Measurements from ENCODE around the gene LAPTM4A. TPM values are rescaled to one million over a fixed set of nuclear protein-coding genes. Genes with fewer than 3 reads are reported as not detected.

Gene LAPTM4A
- total RNA-seq, 2 experiments from 2014 or later = 22.5 to 41.9 TPM

DNA sequence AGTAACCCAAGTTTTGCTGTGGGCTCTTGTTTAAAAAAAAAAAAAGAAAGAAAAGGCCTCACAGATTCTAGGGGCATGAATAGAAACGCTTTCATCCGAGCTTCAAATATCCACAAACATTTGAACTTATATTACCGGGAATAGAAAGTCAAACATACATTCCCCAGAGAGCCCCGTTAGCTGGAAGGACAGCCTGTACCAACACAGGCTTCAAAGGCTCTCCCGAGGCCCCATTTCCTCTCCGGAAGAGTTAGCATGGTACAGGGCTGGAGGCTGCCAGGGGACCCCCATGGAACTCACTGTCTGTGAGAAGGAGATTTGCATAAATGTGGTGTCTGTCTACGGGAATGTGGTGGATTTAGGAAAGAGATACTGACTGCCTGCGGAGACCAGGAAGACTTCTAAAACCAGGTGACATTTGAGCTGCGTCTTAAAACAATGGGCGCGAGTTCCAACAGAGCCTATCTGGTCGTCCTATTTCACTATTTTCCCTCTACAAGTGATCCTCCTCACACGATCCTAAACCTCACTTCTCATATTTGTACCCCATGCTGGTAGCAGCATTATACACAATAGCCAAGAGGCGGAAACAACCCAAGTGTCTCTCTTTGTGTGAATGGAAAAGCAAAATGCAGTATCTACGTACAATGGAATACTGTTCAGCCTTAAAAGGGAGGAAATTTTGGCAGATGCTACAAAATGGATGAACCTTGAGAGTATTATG is 38.1 kb downstream of the LAPTM4A start:
- DNase-seq = no peak
- ChIA-PET CTCF (interaction anchor here (0.6 to 3.3 kb wide), 5 partner anchors 24 to 96 kb away, joined by 3 to 25 read pairs (median 5); partner anchors contain the start of gene WDR35), POLR2A (no interaction called here)
- Mint-ChIP-seq H3K27me3 (peaks cover 32% of the 10 kb centered on the region), H3K4me3 (peak overlapping the region; percentile 54), H3K27ac (no peak overlapping the region), H3K36me3 (ENCODE audit: low read depth) (no peaks in the 10 kb centered on the region), H3K4me1 (peaks cover 3% of the 10 kb centered on the region), H3K9me3 (ENCODE audit: low read depth) (no peaks in the 10 kb centered on the region)
- intact Hi-C loops (cut with DNase I, micrococcal nuclease) = loop anchor here in 1 of 2 experiments (1.0 kb wide), 1 partner anchor 38 kb away; the partner anchor contains the start of gene LAPTM4A
- ATAC-seq = no peak

GRCh38 chr2:20012282-20013125 is 38.9 kb downstream of the LAPTM4A start, which contains the start of gene MATN3:
MATN3 (minus strand) TSS chr2:20012668; CDS start chr2:20012631, 37 bp downstream.
- intact Hi-C loops (cut with DNase I, micrococcal nuclease) = loop anchor here in 1 of 2 experiments (1.0 kb wide), 1 partner anchor 39 kb away; the partner anchor contains the start of gene LAPTM4A
- CTCF ChIA-PET = interaction anchor here (1.4 kb wide), 1 partner anchor 96 kb away, joined by 5 read pairs; no protein-coding TSS in a partner anchor
- H3K27me3 Mint-ChIP-seq = peaks cover 34% of the 10 kb centered on the region
- peaks cover 3% of the 10 kb centered on the region for H3K4me1 Mint-ChIP-seq
- POLR2A ChIA-PET = no interaction called here
- H3K36me3 Mint-ChIP-seq (ENCODE audit: low read depth) = no peaks in the 10 kb centered on the region
- H3K27ac Mint-ChIP-seq = no peak within 1 kb of the TSS
- DNase-seq (peak; percentile 21), ATAC-seq (peak; percentile 64)
- no peaks in the 10 kb centered on the region for H3K9me3 Mint-ChIP-seq (ENCODE audit: low read depth)
- H3K4me3 Mint-ChIP-seq = peak within 1 kb of the TSS; percentile 54

DNA sequence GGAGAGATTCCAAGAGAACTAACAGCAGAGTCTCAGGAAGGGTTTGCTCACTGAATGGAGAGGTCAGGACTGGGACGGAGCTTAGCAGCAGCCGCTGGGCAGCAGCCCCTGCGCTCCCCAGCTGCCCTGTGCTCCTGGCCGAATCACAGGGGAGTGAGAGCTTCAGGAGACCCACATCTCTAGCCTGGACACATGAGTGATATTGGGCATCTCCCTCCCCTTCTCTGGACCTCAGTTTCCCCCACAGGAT is 39.5 kb downstream of the LAPTM4A start:
- ATAC-seq = no peak
- Mint-ChIP-seq H3K9me3 (ENCODE audit: low read depth) (no peaks in the 10 kb centered on the region), H3K27me3 (peaks cover 34% of the 10 kb centered on the region), H3K36me3 (ENCODE audit: low read depth) (no peaks in the 10 kb centered on the region), H3K4me3 (peak overlapping the region; percentile 45), H3K4me1 (peaks cover 3% of the 10 kb centered on the region), H3K27ac (no peak overlapping the region)
- DNase-seq = no peak
- POLR2A ChIA-PET = no interaction called here
- intact Hi-C loops (cut with DNase I, micrococcal nuclease) = no loop called here
- CTCF ChIA-PET = interaction anchor here (1.1 to 1.7 kb wide), 3 partner anchors 9 to 24 kb away, joined by 3 to 4 read pairs (median 4); no protein-coding TSS in a partner anchor

DNA sequence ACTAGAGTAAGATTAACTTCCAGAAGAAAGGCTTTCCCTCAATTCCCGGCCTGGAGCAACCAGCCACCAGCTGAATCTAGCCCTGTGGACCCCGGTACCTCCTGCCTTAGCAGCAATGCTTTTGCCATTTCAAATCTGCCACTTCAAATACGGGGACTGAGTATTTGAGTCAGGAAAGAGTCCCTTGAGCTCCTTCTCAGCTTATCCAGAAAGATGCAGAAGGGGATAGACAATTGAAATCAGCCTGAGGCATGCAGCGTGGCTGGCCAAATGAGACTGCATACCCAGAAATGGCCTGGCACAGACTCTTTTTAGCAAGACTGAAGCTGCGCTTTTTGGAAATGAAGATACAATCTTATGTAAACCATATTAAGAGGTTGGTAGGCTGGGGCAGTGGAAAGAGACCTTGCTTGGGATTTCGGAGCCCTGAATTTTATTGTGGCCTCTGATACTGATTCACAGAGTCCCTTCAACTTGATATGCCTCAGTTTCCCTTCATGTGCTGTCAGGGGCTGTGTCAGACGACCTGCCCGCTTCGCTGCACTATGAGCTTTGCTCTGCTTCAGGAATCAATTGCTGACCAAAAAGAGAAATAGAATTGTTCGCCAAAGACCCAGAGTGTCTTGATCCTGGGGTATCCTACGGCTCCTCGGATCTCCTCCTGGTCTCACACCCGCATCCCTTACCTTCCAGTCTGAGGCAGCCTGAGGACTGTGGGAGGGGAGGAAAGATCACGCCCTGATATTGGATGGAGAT is 40.0 kb downstream of the LAPTM4A start:
- Mint-ChIP-seq H3K36me3 (ENCODE audit: low read depth) (no peaks in the 10 kb centered on the region), H3K4me1 (peaks cover 3% of the 10 kb centered on the region), H3K9me3 (ENCODE audit: low read depth) (no peaks in the 10 kb centered on the region), H3K4me3 (peak overlapping the region; percentile 45), H3K27me3 (peaks cover 36% of the 10 kb centered on the region), H3K27ac (no peak overlapping the region)
- CTCF ChIA-PET = interaction anchor here (1.1 to 1.7 kb wide), 4 partner anchors 9 to 24 kb away, joined by 3 to 4 read pairs (median 4); no protein-coding TSS in a partner anchor
- ATAC-seq (no peak), DNase-seq (no peak)
- intact Hi-C loops (cut with DNase I, micrococcal nuclease) = no loop called here
- POLR2A ChIA-PET = interaction anchor here (0.7 kb wide), 1 partner anchor 75 kb away, joined by 3 read pairs; no protein-coding TSS in a partner anchor

- H3K4me3 Mint-ChIP-seq = no peak overlapping the region
- CTCF ChIA-PET = no interaction called here
- intact Hi-C loops (cut with DNase I, micrococcal nuclease) = no loop called here
- POLR2A ChIA-PET = no interaction called here
- DNase-seq (no peak), ATAC-seq (no peak)
- H3K9me3 Mint-ChIP-seq (ENCODE audit: low read depth) = no peaks in the 10 kb centered on the region
- H3K27ac Mint-ChIP-seq = no peak overlapping the region
- no peaks in the 10 kb centered on the region for H3K36me3 Mint-ChIP-seq (ENCODE audit: low read depth)
- peaks cover 33% of the 10 kb centered on the region for H3K27me3 Mint-ChIP-seq
- H3K4me1 Mint-ChIP-seq = peaks cover 3% of the 10 kb centered on the region
These were observed 42.7 kb downstream of the LAPTM4A start for GRCh38 chr2:20008703-20009102.

- Mint-ChIP-seq H3K4me1 (no peaks in the 10 kb centered on the region), H3K36me3 (ENCODE audit: low read depth) (no peaks in the 10 kb centered on the region), H3K9me3 (ENCODE audit: low read depth) (no peaks in the 10 kb centered on the region), H3K27ac (no peak overlapping the region), H3K27me3 (peaks cover 22% of the 10 kb centered on the region), H3K4me3 (no peak overlapping the region)
- DNase-seq = no peak
- ATAC-seq = no peak
- CTCF ChIA-PET = interaction anchor here (0.6 kb wide), 1 partner anchor 656 kb away, joined by 3 read pairs; no protein-coding TSS in a partner anchor
- POLR2A ChIA-PET = no interaction called here
- intact Hi-C loops (cut with DNase I, micrococcal nuclease) = no loop called here
These were observed 45.4 kb downstream of the LAPTM4A start for GRCh38 chr2:20005891-20006470.

DNA sequence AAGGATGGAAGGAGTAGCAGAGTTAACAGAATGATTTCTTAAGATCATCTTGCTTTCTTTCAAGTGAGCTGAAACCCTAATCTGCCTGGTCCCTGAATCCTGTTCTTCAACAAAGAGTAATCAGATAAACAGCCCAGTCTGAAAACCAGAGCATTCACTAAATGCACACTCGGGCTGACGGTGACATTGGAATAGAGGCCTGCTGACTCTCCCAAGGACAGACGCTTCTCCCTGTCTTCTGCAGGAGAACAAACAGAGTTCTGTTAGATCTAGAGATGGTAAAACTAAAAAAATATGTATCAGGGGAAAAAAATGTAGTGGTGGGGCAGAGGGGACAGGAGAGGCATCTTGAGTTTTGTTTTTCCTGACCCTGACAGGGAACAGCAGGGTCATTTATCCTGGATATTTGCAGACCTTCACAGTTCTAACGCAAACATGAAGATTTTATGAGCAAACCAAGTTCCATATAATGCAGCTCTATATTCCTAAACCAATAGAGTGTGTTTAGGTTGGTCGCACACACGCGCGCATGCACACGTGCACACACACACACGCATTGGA is 46.3 kb downstream of the LAPTM4A start:
- POLR2A ChIA-PET = no interaction called here
- DNase-seq (no peak), ATAC-seq (no peak)
- H3K36me3 Mint-ChIP-seq (ENCODE audit: low read depth) = no peaks in the 10 kb centered on the region
- CTCF ChIA-PET = interaction anchor here (0.6 to 3.6 kb wide), 3 partner anchors 11 to 657 kb away, joined by 3 to 23 read pairs (median 3); no protein-coding TSS in a partner anchor
- H3K27me3 Mint-ChIP-seq = peaks cover 18% of the 10 kb centered on the region
- no peak overlapping the region for H3K27ac Mint-ChIP-seq
- no peak overlapping the region for H3K4me3 Mint-ChIP-seq
- intact Hi-C loops (cut with DNase I, micrococcal nuclease) = no loop called here
- H3K4me1 Mint-ChIP-seq = no peaks in the 10 kb centered on the region
- no peaks in the 10 kb centered on the region for H3K9me3 Mint-ChIP-seq (ENCODE audit: low read depth)

DNA sequence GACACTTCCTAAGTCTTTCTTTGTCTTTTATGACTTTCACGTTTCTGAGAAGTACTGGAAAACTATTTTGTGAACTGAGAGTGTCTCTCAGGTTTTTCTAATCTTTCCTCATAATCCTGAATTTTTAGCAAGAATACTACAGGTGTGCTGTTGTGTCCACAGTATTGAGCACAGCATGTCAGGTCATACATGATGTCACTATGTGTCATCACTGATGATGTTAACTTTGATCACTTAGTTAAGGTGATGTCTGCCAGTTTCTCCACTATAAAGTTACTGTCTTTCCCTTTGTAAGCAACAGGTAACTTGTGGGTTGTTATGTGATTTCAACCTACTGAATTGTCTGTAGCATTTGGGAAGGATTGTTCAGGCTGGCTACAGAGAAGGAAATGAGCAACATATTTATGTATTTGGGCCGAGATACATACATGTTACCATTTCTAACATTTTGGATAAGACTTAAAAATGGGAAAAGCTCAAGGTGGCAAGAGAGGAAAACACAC is 50.0 kb downstream of the LAPTM4A start:
- no peak for DNase-seq
- Mint-ChIP-seq H3K27ac (no peak overlapping the region), H3K36me3 (ENCODE audit: low read depth) (no peaks in the 10 kb centered on the region), H3K9me3 (ENCODE audit: low read depth) (no peaks in the 10 kb centered on the region), H3K4me1 (no peaks in the 10 kb centered on the region), H3K4me3 (no peak overlapping the region), H3K27me3 (peaks cover 19% of the 10 kb centered on the region)
- ChIA-PET CTCF (interaction anchor here (0.9 to 3.6 kb wide), 2 partner anchors 14 to 105 kb away, joined by 4 to 23 read pairs; no protein-coding TSS in a partner anchor), POLR2A (no interaction called here)
- intact Hi-C loops (cut with DNase I, micrococcal nuclease) = no loop called here
- no peak for ATAC-seq

GRCh38 chr2:19993731-19994130 is 57.7 kb downstream of the LAPTM4A start:
- ATAC-seq = no peak
- H3K27ac Mint-ChIP-seq = no peak overlapping the region
- H3K36me3 Mint-ChIP-seq (ENCODE audit: low read depth) = peaks cover 7% of the 10 kb centered on the region
- intact Hi-C loops (cut with DNase I, micrococcal nuclease) = loop anchor here in 1 of 2 experiments (5.0 kb wide), 2 partner anchors 359 to 659 kb away; partner anchors contain the start of genes HS1BP3 and PUM2
- peaks cover 21% of the 10 kb centered on the region for H3K27me3 Mint-ChIP-seq
- ChIA-PET CTCF (interaction anchor here (1.0 to 1.2 kb wide), 2 partner anchors 21 to 23 kb away, joined by 3 read pairs; no protein-coding TSS in a partner anchor), POLR2A (no interaction called here)
- H3K9me3 Mint-ChIP-seq (ENCODE audit: low read depth) = no peaks in the 10 kb centered on the region
- H3K4me3 Mint-ChIP-seq = no peak overlapping the region
- H3K4me1 Mint-ChIP-seq = peaks cover 17% of the 10 kb centered on the region
- no peak for DNase-seq

GRCh38 chr2:19991895-19992294 is 59.5 kb downstream of the LAPTM4A start:
- peaks cover 15% of the 10 kb centered on the region for H3K27me3 Mint-ChIP-seq
- H3K9me3 Mint-ChIP-seq (ENCODE audit: low read depth) = no peaks in the 10 kb centered on the region
- POLR2A ChIA-PET = no interaction called here
- ATAC-seq (no peak), DNase-seq (no peak)
- H3K36me3 Mint-ChIP-seq (ENCODE audit: low read depth) = peaks cover 10% of the 10 kb centered on the region
- no peak overlapping the region for H3K27ac Mint-ChIP-seq
- H3K4me1 Mint-ChIP-seq = peaks cover 28% of the 10 kb centered on the region
- H3K4me3 Mint-ChIP-seq = no peak overlapping the region
- intact Hi-C loops (cut with DNase I, micrococcal nuclease) = loop anchor here in 1 of 2 experiments (2.0 to 5.0 kb wide), 3 partner anchors 91 to 660 kb away; partner anchors contain the start of genes HS1BP3, PUM2 and TTC32
- CTCF ChIA-PET = interaction anchor here (1.0 kb wide), 1 partner anchor 61 kb away, joined by 3 read pairs; no protein-coding TSS in a partner anchor

Measured in activated CD4-positive, alpha-beta T cell treated with anti-CD3 and anti-CD28 coated beads for 36 hours (primary cell).